HFF-Myc (cell line): ENCODE results near the gene AFAP1.

ENCODE experiments used
- DNase-seq: peaks from one replicate; pipeline ENCODE4 v3.0.0-alpha.2; 2011; ENCODE audit warnings: low read depth; ENCODE audit errors: extremely low read depth
- H3K4me3 ChIP-seq: replicated peaks from 2 replicates; pipeline ENCODE4 v1.5.1; 2011; ENCODE audit warnings: low read depth, mild to moderate bottlenecking, control low read depth, low read length
- TF ChIP-seq, protein P1 (sequence below): IDR thresholded peaks from 2 replicates; pipeline ENCODE4 v1.5.1; 2012; ENCODE audit warnings: mild to moderate bottlenecking, low read depth, low read length, control low read depth; ENCODE audit errors: missing control alignments

Gene AFAP1

GRCh38 chr4:7769396-7770223 lies 170.1 kb downstream of the AFAP1 start:
- H3K4me3 ChIP-seq: no peak overlapping the region
- no peak for DNase-seq
- TF ChIP-seq, protein P1, sequence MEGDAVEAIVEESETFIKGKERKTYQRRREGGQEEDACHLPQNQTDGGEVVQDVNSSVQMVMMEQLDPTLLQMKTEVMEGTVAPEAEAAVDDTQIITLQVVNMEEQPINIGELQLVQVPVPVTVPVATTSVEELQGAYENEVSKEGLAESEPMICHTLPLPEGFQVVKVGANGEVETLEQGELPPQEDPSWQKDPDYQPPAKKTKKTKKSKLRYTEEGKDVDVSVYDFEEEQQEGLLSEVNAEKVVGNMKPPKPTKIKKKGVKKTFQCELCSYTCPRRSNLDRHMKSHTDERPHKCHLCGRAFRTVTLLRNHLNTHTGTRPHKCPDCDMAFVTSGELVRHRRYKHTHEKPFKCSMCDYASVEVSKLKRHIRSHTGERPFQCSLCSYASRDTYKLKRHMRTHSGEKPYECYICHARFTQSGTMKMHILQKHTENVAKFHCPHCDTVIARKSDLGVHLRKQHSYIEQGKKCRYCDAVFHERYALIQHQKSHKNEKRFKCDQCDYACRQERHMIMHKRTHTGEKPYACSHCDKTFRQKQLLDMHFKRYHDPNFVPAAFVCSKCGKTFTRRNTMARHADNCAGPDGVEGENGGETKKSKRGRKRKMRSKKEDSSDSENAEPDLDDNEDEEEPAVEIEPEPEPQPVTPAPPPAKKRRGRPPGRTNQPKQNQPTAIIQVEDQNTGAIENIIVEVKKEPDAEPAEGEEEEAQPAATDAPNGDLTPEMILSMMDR: no peak

GRCh38 chr4:7768736-7769135 lies 170.9 kb downstream of the AFAP1 start:
- no peak for DNase-seq

GRCh38 chr4:7767966-7768365 lies 171.7 kb downstream of the AFAP1 start:
- TF ChIP-seq, protein P1: no peak
- DNase-seq: no peak
- no peak overlapping the region for H3K4me3 ChIP-seq

More at GRCh38 chr4:7768736-7769135, 170.9 kb downstream of the AFAP1 start:
- no peak overlapping the region for H3K4me3 ChIP-seq
- TF ChIP-seq, protein P1: no peak

GRCh38 chr4:7767526-7767925 lies 172.1 kb downstream of the AFAP1 start:
- TF ChIP-seq, protein P1: no peak
- no peak for DNase-seq
- H3K4me3 ChIP-seq: no peak overlapping the region

DNA sequence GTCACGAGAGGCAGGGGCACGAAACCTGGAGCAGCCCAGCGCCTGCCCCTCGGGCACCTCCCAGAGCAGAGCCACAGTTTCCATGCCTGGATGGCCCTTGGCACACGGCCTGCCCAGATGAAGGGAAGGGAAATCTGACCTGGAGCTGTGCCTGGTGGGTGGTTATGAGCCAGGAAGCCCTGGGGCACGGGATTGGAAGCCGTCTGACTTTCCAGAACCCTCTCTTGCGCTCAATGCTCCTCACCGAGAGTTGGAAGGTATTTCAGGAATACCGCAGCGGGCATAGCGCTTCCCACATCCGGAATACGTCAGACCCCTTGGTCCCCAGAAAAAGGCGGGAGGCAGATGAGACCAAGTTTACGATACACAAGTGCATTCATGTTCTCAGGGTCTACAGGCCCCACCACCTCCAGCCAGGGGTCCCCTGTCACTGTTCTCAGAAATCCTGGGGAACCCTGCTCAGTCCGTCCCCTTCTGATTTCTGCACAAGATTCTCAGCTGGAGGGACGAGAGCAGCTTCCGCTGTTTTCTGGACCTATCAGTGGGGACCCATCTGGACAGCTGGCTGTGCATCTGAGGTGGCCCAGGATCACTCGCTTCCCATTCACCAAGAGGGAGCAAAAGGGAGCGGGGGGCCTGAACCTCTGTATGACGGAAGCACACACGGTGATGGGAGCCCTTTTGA lies 172.9 kb downstream of the AFAP1 start:
- TF ChIP-seq, protein P1: no peak
- H3K4me3 ChIP-seq: no peak overlapping the region
- DNase-seq: no peak

- no peak for DNase-seq
- no peak overlapping the region for H3K4me3 ChIP-seq
- TF ChIP-seq, protein P1: no peak
Observed at GRCh38 chr4:7766086-7766485, 173.6 kb downstream of the AFAP1 start.
